ENCODE data around the gene MRPL18. TPM values are rescaled to one million over a fixed set of nuclear protein-coding genes. Genes with fewer than 3 reads are reported as not detected.

MRPL18 gene
- total and polyA plus RNA-seq, 9 of the 15 experiments (the other 6 are each of a cell fraction or from before 2014, with no cell fraction given): 149 to 456 (median 196) TPM

- TF ChIP-seq ZNF431 (CRISPR knock-in tag; IDR thresholded peaks at IDR 0.05): no peak
- TF ChIP-seq TRIM28 (IDR thresholded peaks at IDR 0.05): no peak
- TF ChIP-seq, protein P1, sequence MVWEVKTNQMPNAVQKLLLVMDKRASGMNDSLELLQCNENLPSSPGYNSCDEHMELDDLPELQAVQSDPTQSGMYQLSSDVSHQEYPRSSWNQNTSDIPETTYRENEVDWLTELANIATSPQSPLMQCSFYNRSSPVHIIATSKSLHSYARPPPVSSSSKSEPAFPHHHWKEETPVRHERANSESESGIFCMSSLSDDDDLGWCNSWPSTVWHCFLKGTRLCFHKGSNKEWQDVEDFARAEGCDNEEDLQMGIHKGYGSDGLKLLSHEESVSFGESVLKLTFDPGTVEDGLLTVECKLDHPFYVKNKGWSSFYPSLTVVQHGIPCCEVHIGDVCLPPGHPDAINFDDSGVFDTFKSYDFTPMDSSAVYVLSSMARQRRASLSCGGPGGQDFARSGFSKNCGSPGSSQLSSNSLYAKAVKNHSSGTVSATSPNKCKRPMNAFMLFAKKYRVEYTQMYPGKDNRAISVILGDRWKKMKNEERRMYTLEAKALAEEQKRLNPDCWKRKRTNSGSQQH (CRISPR knock-in tag; IDR thresholded peaks at IDR 0.05): no peak
- TF ChIP-seq, protein P2, sequence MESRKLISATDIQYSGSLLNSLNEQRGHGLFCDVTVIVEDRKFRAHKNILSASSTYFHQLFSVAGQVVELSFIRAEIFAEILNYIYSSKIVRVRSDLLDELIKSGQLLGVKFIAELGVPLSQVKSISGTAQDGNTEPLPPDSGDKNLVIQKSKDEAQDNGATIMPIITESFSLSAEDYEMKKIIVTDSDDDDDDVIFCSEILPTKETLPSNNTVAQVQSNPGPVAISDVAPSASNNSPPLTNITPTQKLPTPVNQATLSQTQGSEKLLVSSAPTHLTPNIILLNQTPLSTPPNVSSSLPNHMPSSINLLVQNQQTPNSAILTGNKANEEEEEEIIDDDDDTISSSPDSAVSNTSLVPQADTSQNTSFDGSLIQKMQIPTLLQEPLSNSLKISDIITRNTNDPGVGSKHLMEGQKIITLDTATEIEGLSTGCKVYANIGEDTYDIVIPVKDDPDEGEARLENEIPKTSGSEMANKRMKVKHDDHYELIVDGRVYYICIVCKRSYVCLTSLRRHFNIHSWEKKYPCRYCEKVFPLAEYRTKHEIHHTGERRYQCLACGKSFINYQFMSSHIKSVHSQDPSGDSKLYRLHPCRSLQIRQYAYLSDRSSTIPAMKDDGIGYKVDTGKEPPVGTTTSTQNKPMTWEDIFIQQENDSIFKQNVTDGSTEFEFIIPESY (CRISPR knock-in tag; IDR thresholded peaks at IDR 0.05): no peak
- no peak for TF ChIP-seq ZNF143 (CRISPR knock-in tag; IDR thresholded peaks at IDR 0.05)
- TF ChIP-seq, protein P3, sequence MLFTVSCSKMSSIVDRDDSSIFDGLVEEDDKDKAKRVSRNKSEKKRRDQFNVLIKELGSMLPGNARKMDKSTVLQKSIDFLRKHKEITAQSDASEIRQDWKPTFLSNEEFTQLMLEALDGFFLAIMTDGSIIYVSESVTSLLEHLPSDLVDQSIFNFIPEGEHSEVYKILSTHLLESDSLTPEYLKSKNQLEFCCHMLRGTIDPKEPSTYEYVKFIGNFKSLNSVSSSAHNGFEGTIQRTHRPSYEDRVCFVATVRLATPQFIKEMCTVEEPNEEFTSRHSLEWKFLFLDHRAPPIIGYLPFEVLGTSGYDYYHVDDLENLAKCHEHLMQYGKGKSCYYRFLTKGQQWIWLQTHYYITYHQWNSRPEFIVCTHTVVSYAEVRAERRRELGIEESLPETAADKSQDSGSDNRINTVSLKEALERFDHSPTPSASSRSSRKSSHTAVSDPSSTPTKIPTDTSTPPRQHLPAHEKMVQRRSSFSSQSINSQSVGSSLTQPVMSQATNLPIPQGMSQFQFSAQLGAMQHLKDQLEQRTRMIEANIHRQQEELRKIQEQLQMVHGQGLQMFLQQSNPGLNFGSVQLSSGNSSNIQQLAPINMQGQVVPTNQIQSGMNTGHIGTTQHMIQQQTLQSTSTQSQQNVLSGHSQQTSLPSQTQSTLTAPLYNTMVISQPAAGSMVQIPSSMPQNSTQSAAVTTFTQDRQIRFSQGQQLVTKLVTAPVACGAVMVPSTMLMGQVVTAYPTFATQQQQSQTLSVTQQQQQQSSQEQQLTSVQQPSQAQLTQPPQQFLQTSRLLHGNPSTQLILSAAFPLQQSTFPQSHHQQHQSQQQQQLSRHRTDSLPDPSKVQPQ (CRISPR knock-in tag; IDR thresholded peaks at IDR 0.05; ENCODE audit: borderline replicate concordance): no peak
- TF ChIP-seq ETV5 (CRISPR knock-in tag; IDR thresholded peaks at IDR 0.05; ENCODE audit: low read depth): no peak
- TF ChIP-seq TEAD2 (tag; IDR thresholded peaks at IDR 0.05): no peak
- TF ChIP-seq TARDBP (IDR thresholded peaks at IDR 0.05): no peak
- TF ChIP-seq MCM3 (IDR thresholded peaks at IDR 0.05): no peak
- TF ChIP-seq, protein P4, sequence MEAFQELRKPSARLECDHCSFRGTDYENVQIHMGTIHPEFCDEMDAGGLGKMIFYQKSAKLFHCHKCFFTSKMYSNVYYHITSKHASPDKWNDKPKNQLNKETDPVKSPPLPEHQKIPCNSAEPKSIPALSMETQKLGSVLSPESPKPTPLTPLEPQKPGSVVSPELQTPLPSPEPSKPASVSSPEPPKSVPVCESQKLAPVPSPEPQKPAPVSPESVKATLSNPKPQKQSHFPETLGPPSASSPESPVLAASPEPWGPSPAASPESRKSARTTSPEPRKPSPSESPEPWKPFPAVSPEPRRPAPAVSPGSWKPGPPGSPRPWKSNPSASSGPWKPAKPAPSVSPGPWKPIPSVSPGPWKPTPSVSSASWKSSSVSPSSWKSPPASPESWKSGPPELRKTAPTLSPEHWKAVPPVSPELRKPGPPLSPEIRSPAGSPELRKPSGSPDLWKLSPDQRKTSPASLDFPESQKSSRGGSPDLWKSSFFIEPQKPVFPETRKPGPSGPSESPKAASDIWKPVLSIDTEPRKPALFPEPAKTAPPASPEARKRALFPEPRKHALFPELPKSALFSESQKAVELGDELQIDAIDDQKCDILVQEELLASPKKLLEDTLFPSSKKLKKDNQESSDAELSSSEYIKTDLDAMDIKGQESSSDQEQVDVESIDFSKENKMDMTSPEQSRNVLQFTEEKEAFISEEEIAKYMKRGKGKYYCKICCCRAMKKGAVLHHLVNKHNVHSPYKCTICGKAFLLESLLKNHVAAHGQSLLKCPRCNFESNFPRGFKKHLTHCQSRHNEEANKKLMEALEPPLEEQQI (IDR thresholded peaks at IDR 0.05): no peak
- TF ChIP-seq TFAM (CRISPR knock-in tag; conservative IDR thresholded peaks at IDR 0.05): no peak
- no peak for TF ChIP-seq ZNF197 (CRISPR knock-in tag; IDR thresholded peaks at IDR 0.05; ENCODE audit: low read depth)
- no peak for TF ChIP-seq BACH1 (tag; IDR thresholded peaks at IDR 0.05)
- TF ChIP-seq TCF3 (CRISPR knock-in tag; IDR thresholded peaks at IDR 0.05): no peak
- TF ChIP-seq ZC3H11A (IDR thresholded peaks at IDR 0.05; ENCODE audit: low read depth, low read length): no peak
- TF ChIP-seq CREB1 (IDR thresholded peaks at IDR 0.05): no peak; the same call in 1 of the 2 replicates
- no peak for TF ChIP-seq CREB1 (CRISPR knock-in tag; IDR thresholded peaks at IDR 0.05)
- TF ChIP-seq CBX3 (IDR thresholded peaks at IDR 0.05; ENCODE audit: borderline replicate concordance in 1 of 2, low read length in 2 of 2): no peak; a peak in 1 of 3 replicates
- no peak for TF ChIP-seq NCOA1 (IDR thresholded peaks at IDR 0.05; ENCODE audit: low read depth)
Observed at GRCh38 chr6:159761129-159761872, 29.0 kb upstream of the MRPL18 start (continued).

All from K562 (cell line).